HG02885 (cell line): ENCODE data around the gene SLC35E2B.
"Not testable (repeated sequence)": the region's sequence is repeated elsewhere in the genome, so short reads cannot be mapped to it uniquely, and the experiment has no call there.

Experiments
- ATAC-seq: cut with Tn5 transposase; IDR thresholded peaks from one replicate; pipeline ENCODE4 v1.9.1; 2021; ENCODE audit warnings: mild to moderate bottlenecking; ENCODE audit not compliant: unreplicated experiment, poor library complexity

Gene SLC35E2B

GRCh38 chr1:1704284-1704957 is 11.8 kb upstream of the SLC35E2B start:
- ATAC-seq, result not testable (repeated sequence)

- no peak for ATAC-seq
These were observed 11.2 kb upstream of the SLC35E2B start for GRCh38 chr1:1703796-1704195.

GRCh38 chr1:1702506-1702905 is 9.9 kb upstream of the SLC35E2B start:
- not testable (repeated sequence) for ATAC-seq

GRCh38 chr1:1700557-1700956 is 8.0 kb upstream of the SLC35E2B start:
- not testable (repeated sequence) for ATAC-seq

- not testable (repeated sequence) for ATAC-seq
These were observed 7.5 kb upstream of the SLC35E2B start for GRCh38 chr1:1700067-1700466.

- ATAC-seq, result not testable (repeated sequence)
These were observed 6.5 kb upstream of the SLC35E2B start for GRCh38 chr1:1699061-1699460.

- not testable (repeated sequence) for ATAC-seq
These were observed 5.0 kb upstream of the SLC35E2B start for GRCh38 chr1:1697358-1698183.

- not testable (repeated sequence) for ATAC-seq
These were observed 4.1 kb upstream of the SLC35E2B start for GRCh38 chr1:1696431-1697357.

- ATAC-seq, result peak; percentile 37
These were observed 276 bp downstream of the SLC35E2B start for GRCh38 chr1:1692324-1692713.

GRCh38 chr1:1691443-1691842 is 1.2 kb downstream of the SLC35E2B start:
- ATAC-seq, result not testable (repeated sequence)

- not testable (repeated sequence) for ATAC-seq
These were observed 3.1 kb downstream of the SLC35E2B start for GRCh38 chr1:1689526-1689925.

- ATAC-seq, result no peak
These were observed 4.7 kb downstream of the SLC35E2B start for GRCh38 chr1:1687846-1688245.

GRCh38 chr1:1684031-1684681 is 8.4 kb downstream of the SLC35E2B start:
- ATAC-seq, result no peak

GRCh38 chr1:1683104-1683905 is 9.3 kb downstream of the SLC35E2B start:
- ATAC-seq, result no peak

- no peak for ATAC-seq
These were observed 11.7 kb downstream of the SLC35E2B start for GRCh38 chr1:1680912-1681273.

GRCh38 chr1:1680031-1680911 is 12.3 kb downstream of the SLC35E2B start:
- no peak for ATAC-seq

GRCh38 chr1:1678581-1679380 is 13.8 kb downstream of the SLC35E2B start:
- no peak for ATAC-seq
